Stimulated activated effector memory CD8-positive, alpha-beta T cell treated with anti-CD3 and anti-CD28 coated beads, Interleukin-12 subunit alpha, Interleukin-12 subunit beta, amount 100 ng/mL, for 72 hours (primary cell): ENCODE measurements around the gene PTPRN2.
"Not testable (repeated sequence)": the region's sequence is repeated elsewhere in the genome, so short reads cannot be mapped to it uniquely, and the experiment has no call there.

Experiments
- ATAC-seq: fragments of 150-1000 bp; cut with Tn5 transposase; 2 replicates; pipeline ENCODE4 v1.10.0; 2021
- DNase-seq, 2 donors: peaks; one replicate each; pipeline ENCODE4 v3.0.0; 2021 to 2022; ENCODE audit warnings: low spot score in 2 of 2
- H3K27ac Mint-ChIP-seq: one replicate; pipeline ENCODE4 v1.8.0; 2022; ENCODE audit warnings: mild to moderate bottlenecking, mixed read lengths
- H3K36me3 Mint-ChIP-seq: one replicate; pipeline ENCODE4 v1.8.0; 2022; ENCODE audit warnings: mild to moderate bottlenecking, mixed read lengths
- H3K4me1 Mint-ChIP-seq: one replicate; pipeline ENCODE4 v1.8.0; 2022; ENCODE audit warnings: mixed read lengths
- H3K4me3 Mint-ChIP-seq: one replicate; pipeline ENCODE4 v1.8.0; 2022; ENCODE audit warnings: mild to moderate bottlenecking, mixed read lengths
- H3K9me3 Mint-ChIP-seq: one replicate; pipeline ENCODE4 v1.8.0; 2022; ENCODE audit warnings: mixed read lengths

Gene PTPRN2

GRCh38 chr7:158508802-158509385 is 78.7 kb downstream of the PTPRN2 start:
- Mint-ChIP-seq H3K4me1 (no peaks in the 10 kb centered on the region), H3K9me3 (peaks cover 20% of the 10 kb centered on the region), H3K4me3 (no peak overlapping the region), H3K36me3 (no peaks in the 10 kb centered on the region), H3K27ac (no peak overlapping the region)
- no peak for ATAC-seq
- DNase-seq, result no peak

- not testable (repeated sequence) for DNase-seq, H3K27ac Mint-ChIP-seq, H3K36me3 Mint-ChIP-seq, ATAC-seq, H3K4me1 Mint-ChIP-seq, H3K4me3 Mint-ChIP-seq
- peaks cover 20% of the 10 kb centered on the region for H3K9me3 Mint-ChIP-seq
These were observed 79.3 kb downstream of the PTPRN2 start for GRCh38 chr7:158508321-158508720.

GRCh38 chr7:158507917-158508316 is 79.7 kb downstream of the PTPRN2 start:
- Mint-ChIP-seq H3K36me3 (no peaks in the 10 kb centered on the region), H3K4me3 (no peak overlapping the region), H3K4me1 (no peaks in the 10 kb centered on the region), H3K9me3 (peaks cover 20% of the 10 kb centered on the region), H3K27ac (no peak overlapping the region)
- no peak for ATAC-seq
- no peak for DNase-seq

- not testable (repeated sequence) for H3K36me3 Mint-ChIP-seq, H3K4me3 Mint-ChIP-seq, H3K27ac Mint-ChIP-seq, H3K4me1 Mint-ChIP-seq, ATAC-seq, DNase-seq
- peaks cover 16% of the 10 kb centered on the region for H3K9me3 Mint-ChIP-seq
These were observed 80.4 kb downstream of the PTPRN2 start for GRCh38 chr7:158507175-158507574.

GRCh38 chr7:158506626-158507025 is 81.0 kb downstream of the PTPRN2 start:
- ATAC-seq (no peak), DNase-seq (no peak)
- peaks cover 10% of the 10 kb centered on the region for H3K9me3 Mint-ChIP-seq
- H3K27ac Mint-ChIP-seq, result no peak overlapping the region
- no peaks in the 10 kb centered on the region for H3K4me1 Mint-ChIP-seq
- no peak overlapping the region for H3K4me3 Mint-ChIP-seq
- H3K36me3 Mint-ChIP-seq, result no peaks in the 10 kb centered on the region

GRCh38 chr7:158505683-158506082 is 81.9 kb downstream of the PTPRN2 start:
- H3K27ac Mint-ChIP-seq, result no peak overlapping the region
- ATAC-seq (no peak), DNase-seq (no peak)
- H3K9me3 Mint-ChIP-seq, result peaks cover 6% of the 10 kb centered on the region
- H3K36me3 Mint-ChIP-seq, result no peaks in the 10 kb centered on the region
- no peaks in the 10 kb centered on the region for H3K4me1 Mint-ChIP-seq
- H3K4me3 Mint-ChIP-seq, result no peak overlapping the region

GRCh38 chr7:158502068-158502750 is 85.4 kb downstream of the PTPRN2 start:
- no peak overlapping the region for H3K27ac Mint-ChIP-seq
- no peaks in the 10 kb centered on the region for H3K4me1 Mint-ChIP-seq
- no peaks in the 10 kb centered on the region for H3K36me3 Mint-ChIP-seq

GRCh38 chr7:158501393-158502067 is 86.1 kb downstream of the PTPRN2 start:
- Mint-ChIP-seq H3K4me1 (no peaks in the 10 kb centered on the region), H3K9me3 (peaks cover 3% of the 10 kb centered on the region), H3K27ac (no peak overlapping the region), H3K4me3 (no peak overlapping the region), H3K36me3 (no peaks in the 10 kb centered on the region)
- no peak for DNase-seq
- no peak for ATAC-seq

More at GRCh38 chr7:158502068-158502750, 85.4 kb downstream of the PTPRN2 start:
- Mint-ChIP-seq H3K4me3 (no peak overlapping the region), H3K9me3 (peaks cover 3% of the 10 kb centered on the region)
- ATAC-seq (no peak), DNase-seq (no peak)

GRCh38 chr7:158500651-158501052 is 87.0 kb downstream of the PTPRN2 start:
- Mint-ChIP-seq H3K27ac (no peak overlapping the region), H3K4me3 (no peak overlapping the region), H3K36me3 (no peaks in the 10 kb centered on the region), H3K9me3 (peaks cover 3% of the 10 kb centered on the region), H3K4me1 (peaks cover under 1% of the 10 kb centered on the region)
- DNase-seq (no peak), ATAC-seq (no peak)

- H3K27ac Mint-ChIP-seq, result no peak overlapping the region
- ATAC-seq, result no peak
- no peak for DNase-seq
- no peak overlapping the region for H3K4me3 Mint-ChIP-seq
- peaks cover 12% of the 10 kb centered on the region for H3K4me1 Mint-ChIP-seq
- H3K36me3 Mint-ChIP-seq, result no peaks in the 10 kb centered on the region
- no peaks in the 10 kb centered on the region for H3K9me3 Mint-ChIP-seq
These were observed 88.6 kb downstream of the PTPRN2 start for GRCh38 chr7:158499082-158499455.

GRCh38 chr7:158498443-158499081 is 89.1 kb downstream of the PTPRN2 start:
- H3K9me3 Mint-ChIP-seq, result no peaks in the 10 kb centered on the region
- no peak overlapping the region for H3K4me3 Mint-ChIP-seq
- no peak for DNase-seq
- no peak overlapping the region for H3K27ac Mint-ChIP-seq
- no peaks in the 10 kb centered on the region for H3K36me3 Mint-ChIP-seq
- ATAC-seq, result no peak
- peaks cover 12% of the 10 kb centered on the region for H3K4me1 Mint-ChIP-seq

GRCh38 chr7:158497627-158498026 is 90.0 kb downstream of the PTPRN2 start:
- H3K4me3 Mint-ChIP-seq, result no peak overlapping the region
- no peak overlapping the region for H3K27ac Mint-ChIP-seq
- ATAC-seq, result no peak
- no peak for DNase-seq
- H3K4me1 Mint-ChIP-seq, result peaks cover 12% of the 10 kb centered on the region
- no peaks in the 10 kb centered on the region for H3K36me3 Mint-ChIP-seq
- H3K9me3 Mint-ChIP-seq, result no peaks in the 10 kb centered on the region

- Mint-ChIP-seq H3K4me3 (no peak overlapping the region), H3K9me3 (no peaks in the 10 kb centered on the region), H3K4me1 (peaks cover 12% of the 10 kb centered on the region), H3K27ac (no peak overlapping the region), H3K36me3 (no peaks in the 10 kb centered on the region)
- ATAC-seq (peak; percentile 67), DNase-seq (no peak)
These were observed 91.8 kb downstream of the PTPRN2 start for GRCh38 chr7:158495786-158496185.

- H3K4me3 Mint-ChIP-seq, result no peak overlapping the region
- DNase-seq, result no peak
- peaks cover 12% of the 10 kb centered on the region for H3K4me1 Mint-ChIP-seq
- no peak for ATAC-seq
- H3K9me3 Mint-ChIP-seq, result no peaks in the 10 kb centered on the region
- no peaks in the 10 kb centered on the region for H3K36me3 Mint-ChIP-seq
- H3K27ac Mint-ChIP-seq, result no peak overlapping the region
These were observed 92.4 kb downstream of the PTPRN2 start for GRCh38 chr7:158495216-158495615.

- H3K9me3 Mint-ChIP-seq, result no peaks in the 10 kb centered on the region
- ATAC-seq (no peak), DNase-seq (no peak)
- H3K4me3 Mint-ChIP-seq, result no peak overlapping the region
- no peaks in the 10 kb centered on the region for H3K36me3 Mint-ChIP-seq
- peaks cover 12% of the 10 kb centered on the region for H3K4me1 Mint-ChIP-seq
- no peak overlapping the region for H3K27ac Mint-ChIP-seq
These were observed 93.0 kb downstream of the PTPRN2 start for GRCh38 chr7:158494643-158495042.
